ENCODE measurements around the gene MAP4K2. TPM values are rescaled to one million over a fixed set of nuclear protein-coding genes. Genes with fewer than 3 reads are reported as not detected.

Gene MAP4K2
- total RNA-seq, 4 donors from 2014 or later = 10.2 to 49.1 (median 24.4) TPM

GRCh38 chr11:64834031-64834722 lies 31.2 kb upstream of the MAP4K2 start:
- Histone ChIP-seq H3K27ac (no peak overlapping the region), H3K4me3 (no peak overlapping the region), H3K36me3 (no peaks in the 10 kb centered on the region), H3K27me3 (no peaks in the 10 kb centered on the region), H3K9me3 (no peaks in the 10 kb centered on the region), H3K4me1 (no peaks in the 10 kb centered on the region)
- DNase-seq = no peak
- intact Hi-C loops (cut with DNase I; ENCODE audit: low total_unique reads) = no loop called here
- no peak for TF ChIP-seq POLR2A (IDR thresholded peaks at IDR 0.05)
- TF ChIP-seq CTCF (IDR thresholded peaks at IDR 0.05) = no peak

GRCh38 chr11:64833509-64833908 lies 30.5 kb upstream of the MAP4K2 start:
- Histone ChIP-seq H3K27me3 (no peaks in the 10 kb centered on the region), H3K36me3 (no peaks in the 10 kb centered on the region), H3K27ac (no peak overlapping the region), H3K9me3 (no peaks in the 10 kb centered on the region), H3K4me3 (no peak overlapping the region), H3K4me1 (no peaks in the 10 kb centered on the region)
- TF ChIP-seq POLR2A (IDR thresholded peaks at IDR 0.05) (no peak), CTCF (IDR thresholded peaks at IDR 0.05) (no peak)
- intact Hi-C loops (cut with DNase I; ENCODE audit: low total_unique reads) = no loop called here
- no peak for DNase-seq

GRCh38 chr11:64833198-64833502 lies 30.1 kb upstream of the MAP4K2 start:
- no peak for DNase-seq
- Histone ChIP-seq H3K27ac (no peak overlapping the region), H3K36me3 (no peaks in the 10 kb centered on the region), H3K4me3 (no peak overlapping the region), H3K27me3 (no peaks in the 10 kb centered on the region), H3K4me1 (no peaks in the 10 kb centered on the region), H3K9me3 (no peaks in the 10 kb centered on the region)
- no peak for TF ChIP-seq CTCF (IDR thresholded peaks at IDR 0.05)
- TF ChIP-seq POLR2A (IDR thresholded peaks at IDR 0.05) = no peak
- intact Hi-C loops (cut with DNase I; ENCODE audit: low total_unique reads) = no loop called here

- Histone ChIP-seq H3K4me3 (no peak overlapping the region), H3K27ac (no peak overlapping the region), H3K36me3 (no peaks in the 10 kb centered on the region), H3K9me3 (no peaks in the 10 kb centered on the region), H3K27me3 (no peaks in the 10 kb centered on the region), H3K4me1 (no peaks in the 10 kb centered on the region)
- intact Hi-C loops (cut with DNase I; ENCODE audit: low total_unique reads) = no loop called here
- no peak for TF ChIP-seq CTCF (IDR thresholded peaks at IDR 0.05)
- TF ChIP-seq POLR2A (IDR thresholded peaks at IDR 0.05) = no peak
- no peak for DNase-seq
Observed at GRCh38 chr11:64832467-64833197, 29.6 kb upstream of the MAP4K2 start.

GRCh38 chr11:64831411-64831891 lies 28.4 kb upstream of the MAP4K2 start:
- Histone ChIP-seq H3K4me3 (no peak overlapping the region), H3K27me3 (no peaks in the 10 kb centered on the region), H3K4me1 (no peaks in the 10 kb centered on the region), H3K36me3 (no peaks in the 10 kb centered on the region), H3K9me3 (no peaks in the 10 kb centered on the region), H3K27ac (no peak overlapping the region)
- no peak for DNase-seq
- TF ChIP-seq POLR2A (IDR thresholded peaks at IDR 0.05) (no peak), CTCF (IDR thresholded peaks at IDR 0.05) (no peak)
- intact Hi-C loops (cut with DNase I; ENCODE audit: low total_unique reads) = no loop called here

Data from uterus (tissue), 4 donors.